Fibroblast of skin of right quadriceps (primary cell): ENCODE measurements around the gene SRL.
A peak's percentile ranks its signal among the peaks of the same experiment; 100 is the strongest.
"Not testable (repeated sequence)": the region's sequence is repeated elsewhere in the genome, so short reads cannot be mapped to it uniquely, and the experiment has no call there.

Source experiments
- DNase-seq: peaks from one replicate; pipeline ENCODE4 v3.0.0-alpha.2; 2013

Gene SRL

GRCh38 chr16:4220358-4220757, 21.5 kb downstream of the SRL start:
- no peak for DNase-seq

- DNase-seq, result no peak
Observed at GRCh38 chr16:4218202-4218601, 23.7 kb downstream of the SRL start.

GRCh38 chr16:4217204-4218131, 24.4 kb downstream of the SRL start:
- DNase-seq, result peak; percentile 41

- DNase-seq, result peak; percentile 25
Observed at GRCh38 chr16:4216596-4216995, 25.3 kb downstream of the SRL start.

GRCh38 chr16:4215106-4215505, 26.8 kb downstream of the SRL start:
- DNase-seq, result no peak

- DNase-seq, result peak; percentile 93
Observed at GRCh38 chr16:4214215-4214621, 27.7 kb downstream of the SRL start.

- DNase-seq, result no peak
Observed at GRCh38 chr16:4213737-4214136, 28.1 kb downstream of the SRL start.

GRCh38 chr16:4212934-4213296, 29.0 kb downstream of the SRL start:
- DNase-seq, result peak; percentile 66

GRCh38 chr16:4212211-4212933, 29.5 kb downstream of the SRL start:
- no peak for DNase-seq

- not testable (repeated sequence) for DNase-seq
Observed at GRCh38 chr16:4211445-4212210, 30.3 kb downstream of the SRL start.

- DNase-seq, result no peak
Observed at GRCh38 chr16:4209666-4210065, 32.2 kb downstream of the SRL start.

GRCh38 chr16:4208341-4208751, 33.5 kb downstream of the SRL start:
- no peak for DNase-seq

- DNase-seq, result no peak
Observed at GRCh38 chr16:4207683-4208340, 34.1 kb downstream of the SRL start.

GRCh38 chr16:4207229-4207628, 34.7 kb downstream of the SRL start:
- DNase-seq, result no peak

GRCh38 chr16:4206680-4207079, 35.2 kb downstream of the SRL start:
- no peak for DNase-seq

- DNase-seq, result no peak
Observed at GRCh38 chr16:4205971-4206370, 35.9 kb downstream of the SRL start.

GRCh38 chr16:4204521-4204920, 37.4 kb downstream of the SRL start:
- no peak for DNase-seq

- no peak for DNase-seq
Observed at GRCh38 chr16:4203748-4204147, 38.1 kb downstream of the SRL start.

- DNase-seq, result no peak
Observed at GRCh38 chr16:4202615-4203345, 39.1 kb downstream of the SRL start.

- peak; percentile 56 for DNase-seq
Observed at GRCh38 chr16:4200781-4201137, 41.1 kb downstream of the SRL start.

GRCh38 chr16:4200000-4200780, 41.7 kb downstream of the SRL start:
- DNase-seq, result peak; percentile 57
